Natural killer cell treated with Interleukin-12 subunit alpha and Interleukin-12 subunit beta and Interleukin-15 and Interleukin-18, amount 100 ng/mL, for 72 hours (primary cell): ENCODE results near the gene ANKRD39. TPM values are rescaled to one million over a fixed set of nuclear protein-coding genes. Genes with fewer than 3 reads are reported as not detected.
"Not testable (repeated sequence)": the region's sequence is repeated elsewhere in the genome, so short reads cannot be mapped to it uniquely, and the experiment has no call there.

Experiments used
- ATAC-seq, 2 donors: fragments of 150-1000 bp; cut with Tn5 transposase in 1 of 2; sonication (Bioruptor Pico), chemical (Tn5 transposase) in 1 of 2; 2 replicates each; pipeline ENCODE4 v1.10.0; 2021
- DNase-seq: peaks from one replicate; pipeline ENCODE4 v3.0.0; 2022; ENCODE audit warnings: low spot score
- H3K27ac Mint-ChIP-seq, 2 donors: 1 replicate in 1 of 2; 2 replicates in 1 of 2; pipeline ENCODE4 v1.8.0; 2022; ENCODE audit warnings: mixed read lengths in 2 of 2, mild to moderate bottlenecking in 1 of 2, moderate library complexity in 1 of 2
- H3K27me3 Mint-ChIP-seq, 2 donors: 1 replicate in 1 of 2; 2 replicates in 1 of 2; pipeline ENCODE4 v1.8.0; 2022; ENCODE audit warnings: mixed read lengths in 2 of 2
- H3K36me3 Mint-ChIP-seq: one replicate; pipeline ENCODE4 v1.8.0; 2022; ENCODE audit warnings: mixed read lengths
- H3K4me1 Mint-ChIP-seq, 2 donors: 1 replicate in 1 of 2; 2 replicates in 1 of 2; pipeline ENCODE4 v1.8.0; 2022; ENCODE audit warnings: low read depth in 2 of 2, mixed read lengths in 2 of 2, mild to moderate bottlenecking in 1 of 2
- H3K4me3 Mint-ChIP-seq: one replicate; pipeline ENCODE4 v1.8.0; 2022; ENCODE audit warnings: mixed read lengths
- H3K9me3 Mint-ChIP-seq: 2 replicates; pipeline ENCODE4 v1.8.0; 2022; ENCODE audit warnings: mixed read lengths
- total RNA-seq, 2 donors: library from RNA; stranded (reverse); gene quantifications; one replicate each; pipeline ENCODE4 v1.2.3, GENCODE V29; 2022

ANKRD39 gene
- total RNA-seq, 2 donors from 2014 or later: 27.8 to 41.7 TPM

DNA sequence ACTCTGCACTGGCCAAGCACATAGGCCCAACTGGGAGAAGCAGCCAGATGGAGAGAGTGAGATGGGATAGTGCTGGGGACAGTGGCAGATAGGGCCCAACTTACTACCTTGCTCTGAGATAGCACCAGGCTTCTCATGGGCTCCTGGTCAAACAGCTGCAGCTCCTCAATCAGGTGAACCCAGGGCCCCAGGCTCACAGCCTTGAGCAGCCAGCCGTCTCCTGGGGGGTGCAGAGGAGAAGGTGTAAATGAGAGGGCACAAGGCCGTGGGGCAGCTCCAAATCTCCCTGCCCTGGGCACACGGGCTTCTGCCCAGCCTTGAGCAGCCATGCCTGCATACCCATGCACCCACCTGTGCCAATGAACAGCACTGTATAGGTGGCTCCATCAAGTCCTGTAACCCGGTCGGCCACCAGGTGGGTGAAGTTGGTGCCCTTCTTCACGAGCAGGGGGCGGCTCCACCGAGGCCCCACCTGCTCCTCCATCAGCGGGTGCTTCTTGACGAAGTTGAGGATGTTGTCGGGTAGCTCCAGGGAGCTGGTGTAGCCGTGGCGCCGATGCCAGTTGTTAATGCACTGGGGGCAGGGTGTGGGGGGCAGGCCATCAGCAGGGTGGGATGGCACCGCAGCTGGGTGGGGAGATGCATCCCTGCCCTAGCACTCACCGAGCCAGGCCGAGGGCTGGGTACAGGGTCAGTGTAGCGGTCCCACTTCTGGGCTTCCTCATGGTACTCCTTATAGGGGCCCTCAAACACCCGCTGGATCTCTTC lies 5.9 kb upstream of the ANKRD39 start:
- peak overlapping the region; percentile 25 to 38 for H3K27ac Mint-ChIP-seq
- H3K27me3 Mint-ChIP-seq: no peaks in the 10 kb centered on the region
- H3K36me3 Mint-ChIP-seq: no peaks in the 10 kb centered on the region
- DNase-seq (no peak), ATAC-seq (no peak)
- peaks cover 19 to 39% of the 10 kb centered on the region in 2 donors for H3K4me1 Mint-ChIP-seq
- H3K4me3 Mint-ChIP-seq: no peak overlapping the region
- H3K9me3 Mint-ChIP-seq: no peaks in the 10 kb centered on the region

DNA sequence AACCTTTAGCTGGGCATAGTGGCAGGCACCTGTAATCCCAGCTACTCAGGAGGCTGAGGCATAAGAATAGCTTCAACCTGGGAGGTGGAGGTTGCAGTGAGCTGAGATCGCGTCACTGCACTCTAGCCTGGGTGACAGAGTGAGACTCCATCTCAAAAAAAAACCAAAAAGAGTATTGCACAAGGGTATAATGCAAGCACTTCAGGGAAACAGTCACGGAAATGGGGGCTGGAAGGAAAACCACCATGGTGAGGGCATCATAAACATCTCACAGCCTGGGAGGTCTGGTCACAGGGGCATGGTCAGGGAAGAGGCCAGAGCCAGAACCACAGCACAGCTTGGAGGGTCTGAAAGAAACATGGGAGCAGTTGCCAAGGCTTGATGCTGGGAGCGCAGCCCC lies 5.2 kb upstream of the ANKRD39 start:
- not testable (repeated sequence) for DNase-seq, H3K4me3 Mint-ChIP-seq, H3K9me3 Mint-ChIP-seq, ATAC-seq, H3K36me3 Mint-ChIP-seq, H3K27me3 Mint-ChIP-seq
- peak overlapping the region; percentile 25 to 38 for H3K27ac Mint-ChIP-seq
- H3K4me1 Mint-ChIP-seq: peaks cover 19 to 38% of the 10 kb centered on the region in 2 donors

DNA sequence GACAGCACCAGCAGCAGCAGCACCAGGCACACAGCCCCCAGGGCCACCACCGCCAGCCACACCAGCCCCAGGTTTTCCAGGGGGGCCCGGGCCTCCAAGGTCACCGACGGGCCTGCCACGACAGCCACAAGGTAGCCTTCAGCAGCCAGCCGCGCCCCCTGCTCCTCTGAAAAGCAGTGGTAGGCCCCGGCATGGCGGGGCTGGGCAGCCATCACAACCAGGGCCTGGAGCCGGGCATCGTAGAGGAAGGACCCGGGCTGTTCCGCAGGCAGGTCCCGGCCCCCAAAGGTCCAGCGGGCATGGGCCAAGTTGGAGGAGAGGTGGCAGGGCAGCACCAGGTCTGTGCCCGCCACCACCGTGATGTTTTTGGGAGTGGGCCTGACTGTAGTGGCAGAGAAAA lies 3.3 kb upstream of the ANKRD39 start:
- Mint-ChIP-seq H3K9me3 (no peaks in the 10 kb centered on the region), H3K36me3 (no peaks in the 10 kb centered on the region), H3K27ac (no peak overlapping the region), H3K4me1 (peaks cover 24 to 34% of the 10 kb centered on the region in 2 donors), H3K27me3 (no peaks in the 10 kb centered on the region), H3K4me3 (no peak overlapping the region)
- ATAC-seq (no peak), DNase-seq (no peak)

DNA sequence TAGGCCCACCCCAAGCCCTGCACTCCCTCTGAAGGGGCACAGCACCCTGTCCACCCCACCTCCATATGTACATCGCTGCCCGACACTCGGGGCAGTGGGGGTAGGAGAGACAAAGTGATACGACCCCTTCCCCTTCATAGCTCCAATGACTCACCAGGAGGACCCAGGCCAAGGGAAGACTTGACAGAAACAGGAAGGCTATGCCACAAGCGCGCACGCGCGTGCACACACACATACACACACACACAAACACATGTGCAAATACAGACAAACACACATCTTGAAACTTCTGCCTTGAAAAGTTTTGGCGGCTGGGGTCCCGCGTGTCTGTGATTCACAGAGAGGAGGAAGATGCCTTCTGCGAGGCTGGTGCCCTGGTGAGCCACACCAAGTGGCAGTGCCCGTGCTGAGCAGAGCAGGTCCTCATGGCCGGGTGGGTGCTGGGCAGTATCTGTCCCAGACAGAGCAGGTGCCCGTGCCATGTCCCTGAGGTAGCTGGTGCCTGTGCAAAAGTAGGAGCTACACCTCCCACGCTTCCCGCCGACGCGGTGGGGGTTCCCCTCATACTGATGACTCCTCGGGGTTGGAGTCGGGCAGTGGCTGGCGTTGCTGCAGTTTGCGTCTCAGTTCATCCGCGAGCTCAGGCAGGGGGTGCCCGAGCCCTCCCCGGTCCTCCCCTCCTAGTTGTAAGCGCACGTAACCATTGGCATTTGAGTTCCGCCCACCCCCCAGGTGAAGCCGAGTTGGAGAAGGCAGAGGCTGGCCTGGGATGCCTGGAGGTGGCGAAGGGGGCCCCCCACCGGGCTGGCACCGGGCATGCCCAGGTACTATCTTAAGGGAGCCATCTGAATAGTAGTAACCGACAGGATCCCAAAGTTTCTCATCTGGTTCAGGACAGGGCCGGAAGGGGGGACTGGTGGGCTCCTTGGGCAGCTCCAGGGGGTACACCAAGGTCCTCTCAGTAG lies 2.5 kb upstream of the ANKRD39 start:
- H3K4me3 Mint-ChIP-seq: no peak overlapping the region
- peak overlapping the region in 1 of 2 donors; percentile 59 for H3K27ac Mint-ChIP-seq
- no peaks in the 10 kb centered on the region for H3K27me3 Mint-ChIP-seq
- H3K36me3 Mint-ChIP-seq: no peaks in the 10 kb centered on the region
- DNase-seq (peak; percentile 38), ATAC-seq (no peak)
- peaks cover 18 to 28% of the 10 kb centered on the region in 2 donors for H3K4me1 Mint-ChIP-seq
- no peaks in the 10 kb centered on the region for H3K9me3 Mint-ChIP-seq

DNA sequence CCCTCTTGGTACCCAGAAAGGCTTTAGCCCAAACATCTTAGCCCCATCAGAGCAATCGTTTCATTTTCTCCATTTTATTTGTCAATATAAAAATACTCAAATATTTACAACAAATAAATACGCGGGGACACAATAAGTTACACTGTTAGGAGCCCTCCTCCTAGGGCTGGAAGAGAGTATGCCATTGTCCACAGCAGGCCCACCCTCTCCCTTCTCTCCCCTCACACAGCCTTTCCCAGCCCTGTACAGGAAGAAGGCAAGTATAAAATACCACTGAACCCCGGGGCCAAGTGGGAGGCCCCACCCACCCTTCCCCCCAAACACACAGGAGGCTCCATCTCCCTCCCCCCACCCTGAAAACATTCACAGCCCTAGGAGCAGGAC lies 1.9 kb upstream of the ANKRD39 start:
- ATAC-seq (no peak), DNase-seq (no peak)
- Mint-ChIP-seq H3K27ac (peak overlapping the region; percentile 21 to 59), H3K4me3 (peak overlapping the region; percentile 85), H3K9me3 (no peaks in the 10 kb centered on the region), H3K27me3 (no peaks in the 10 kb centered on the region), H3K36me3 (no peaks in the 10 kb centered on the region), H3K4me1 (peaks cover 25 to 32% of the 10 kb centered on the region in 2 donors)

DNA sequence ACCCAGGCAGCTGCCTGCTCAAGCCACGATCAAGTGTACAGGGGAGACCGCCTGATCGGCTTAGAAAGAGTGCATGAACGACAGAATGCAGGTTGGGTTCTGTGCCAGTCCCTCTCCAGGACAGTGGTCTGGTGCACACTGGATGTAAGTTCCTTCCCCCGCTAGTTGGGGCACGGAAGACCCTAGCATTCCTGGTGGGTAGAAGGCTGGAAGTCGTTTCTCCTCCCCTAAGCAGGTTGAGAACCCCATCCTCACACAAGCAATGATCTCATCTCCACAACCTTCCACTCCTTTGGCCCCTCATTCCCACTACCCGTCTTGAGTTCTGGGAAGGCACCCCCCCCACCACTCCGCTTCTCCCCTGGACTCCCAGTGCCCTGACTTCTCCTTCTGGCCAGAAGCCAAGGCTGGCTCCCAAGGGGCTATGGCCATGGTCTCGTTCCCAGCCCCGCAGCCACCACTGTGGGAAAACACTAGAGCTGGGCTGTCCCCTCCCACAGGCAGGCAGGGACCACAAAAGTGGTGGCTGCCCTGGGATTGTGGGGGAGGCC lies 1.4 kb upstream of the ANKRD39 start:
- H3K4me1 Mint-ChIP-seq: peaks cover 25 to 32% of the 10 kb centered on the region in 2 donors
- no peaks in the 10 kb centered on the region for H3K27me3 Mint-ChIP-seq
- H3K36me3 Mint-ChIP-seq: no peaks in the 10 kb centered on the region
- H3K9me3 Mint-ChIP-seq: no peaks in the 10 kb centered on the region
- DNase-seq (no peak), ATAC-seq (no peak)
- peak overlapping the region; percentile 21 to 59 for H3K27ac Mint-ChIP-seq
- H3K4me3 Mint-ChIP-seq: peak overlapping the region; percentile 85

DNA sequence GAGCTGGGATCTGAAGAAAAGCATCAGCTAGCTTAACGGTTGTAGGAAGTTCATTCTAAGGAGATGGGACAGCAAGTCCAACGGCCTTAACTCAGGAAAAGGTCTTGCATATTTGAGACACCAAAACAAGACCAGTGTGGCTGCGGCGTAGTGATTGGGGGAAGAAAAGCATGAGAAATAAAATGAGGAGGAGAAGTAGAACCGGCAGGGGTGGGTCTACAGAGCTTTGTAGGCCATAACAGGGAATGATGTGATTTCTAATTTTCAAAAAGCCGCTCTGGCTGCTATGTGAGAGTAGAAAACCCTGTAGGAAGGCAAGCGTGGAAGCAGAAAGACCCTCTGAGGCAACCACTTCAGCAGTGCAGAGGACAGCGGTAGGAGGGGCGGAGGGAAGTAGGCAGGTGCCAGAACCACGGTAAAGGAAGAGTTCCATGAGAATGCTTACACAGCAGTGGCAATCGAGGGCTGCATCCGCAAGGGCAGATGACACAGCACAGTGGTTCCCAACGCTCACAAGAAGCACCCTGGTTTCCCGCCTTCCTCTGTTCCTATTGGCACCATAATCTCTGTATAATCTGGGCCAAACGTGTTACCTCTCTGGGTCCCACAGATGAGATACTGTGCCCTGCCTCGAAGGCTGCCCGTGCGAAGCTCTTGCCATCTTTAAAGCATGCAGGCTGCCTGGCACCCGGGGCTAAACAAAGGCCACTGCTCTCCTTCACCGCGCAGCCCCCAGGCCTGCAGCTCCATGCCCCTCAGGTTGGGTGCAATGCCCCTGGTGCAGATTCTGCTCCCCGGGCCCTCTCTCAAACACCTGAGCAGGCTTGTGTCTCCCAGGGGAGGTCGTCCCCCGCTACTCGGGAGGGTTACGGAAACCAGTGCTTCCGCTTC lies 795 bp downstream of the ANKRD39 start:
- H3K9me3 Mint-ChIP-seq: no peaks in the 10 kb centered on the region
- peaks cover 13% of the 10 kb centered on the region for H3K36me3 Mint-ChIP-seq
- no peaks in the 10 kb centered on the region for H3K27me3 Mint-ChIP-seq
- H3K4me3 Mint-ChIP-seq: peak overlapping the region; percentile 85
- H3K27ac Mint-ChIP-seq: peak overlapping the region; percentile 21 to 26
- peaks cover 20 to 26% of the 10 kb centered on the region in 2 donors for H3K4me1 Mint-ChIP-seq
- DNase-seq (no peak), ATAC-seq (no peak)

DNA sequence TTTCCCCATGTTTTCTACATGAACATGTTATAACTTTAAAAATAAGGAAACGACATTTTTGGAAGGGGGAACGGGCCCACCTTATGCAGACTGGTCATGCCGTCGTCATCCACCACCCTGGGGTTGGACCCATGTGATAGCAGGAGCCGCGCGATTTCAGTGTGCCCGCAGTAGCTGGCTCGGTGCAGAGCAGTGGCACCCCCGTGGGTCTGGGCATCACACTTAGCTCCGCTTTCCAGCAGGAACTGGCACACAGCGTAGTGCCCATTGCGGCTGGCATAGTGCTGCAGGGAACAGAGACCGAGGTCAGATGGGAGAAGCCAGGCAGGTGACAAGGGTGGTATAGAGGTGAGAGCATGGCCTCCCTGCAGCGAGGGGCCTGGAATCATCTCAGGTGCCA lies 4.5 kb downstream of the ANKRD39 start:
- no peaks in the 10 kb centered on the region for H3K9me3 Mint-ChIP-seq
- peaks cover 15 to 20% of the 10 kb centered on the region in 2 donors for H3K4me1 Mint-ChIP-seq
- peaks cover 13% of the 10 kb centered on the region for H3K36me3 Mint-ChIP-seq
- H3K27me3 Mint-ChIP-seq: no peaks in the 10 kb centered on the region
- H3K4me3 Mint-ChIP-seq: no peak overlapping the region
- H3K27ac Mint-ChIP-seq: no peak overlapping the region
- ATAC-seq: no peak
- DNase-seq: no peak

DNA sequence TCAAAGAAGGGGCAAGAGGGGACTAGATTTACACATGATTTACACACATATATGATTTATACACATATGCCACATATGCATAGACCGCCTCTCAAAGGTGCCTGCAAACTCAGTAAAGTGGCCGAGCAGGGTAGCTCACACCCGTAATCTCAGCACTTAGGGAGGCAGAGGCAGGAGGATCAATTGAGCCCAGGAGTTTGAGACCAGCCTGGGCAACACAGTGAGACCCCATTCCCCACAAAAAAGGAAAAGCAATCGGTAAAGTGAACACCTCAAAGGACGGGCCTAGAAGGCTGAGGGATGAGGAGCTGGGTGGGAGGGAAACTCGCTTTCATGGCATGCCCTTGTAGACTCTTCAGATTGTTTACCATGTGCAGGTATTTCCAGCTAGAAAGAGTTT lies 5.1 kb downstream of the ANKRD39 start:
- H3K9me3 Mint-ChIP-seq: no peaks in the 10 kb centered on the region

DNA sequence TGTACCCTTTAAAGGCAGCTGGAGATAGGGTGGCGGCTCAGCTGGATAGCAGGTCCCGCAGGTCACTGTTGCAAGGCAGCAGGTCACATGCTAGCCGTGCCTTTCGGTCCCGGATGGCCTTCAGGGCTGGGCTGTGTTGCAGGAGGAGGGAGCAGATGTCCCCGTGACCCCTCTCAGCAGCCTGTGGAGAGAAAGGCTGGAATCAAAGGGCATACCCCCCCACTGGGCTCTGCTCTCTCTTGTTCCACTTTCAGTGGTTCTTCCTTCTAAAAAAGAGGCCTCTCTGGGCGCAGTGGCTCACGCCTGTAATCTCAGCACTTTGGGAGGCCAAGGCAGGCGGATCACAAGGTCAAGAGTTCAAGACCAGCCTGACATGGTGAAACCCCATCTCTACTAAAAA lies 9.6 kb downstream of the ANKRD39 start:
- ATAC-seq (no peak), DNase-seq (no peak)
- no peak overlapping the region for H3K27ac Mint-ChIP-seq
- peaks cover 0 to 2% of the 10 kb centered on the region in 2 donors for H3K4me1 Mint-ChIP-seq
- no peaks in the 10 kb centered on the region for H3K27me3 Mint-ChIP-seq
- H3K9me3 Mint-ChIP-seq: no peaks in the 10 kb centered on the region
- H3K4me3 Mint-ChIP-seq: no peak overlapping the region
- peaks cover 13% of the 10 kb centered on the region for H3K36me3 Mint-ChIP-seq

More for the DNA sequence above, 5.1 kb downstream of the ANKRD39 start:
- Mint-ChIP-seq H3K27ac (no peak overlapping the region), H3K4me1 (peaks cover 15 to 20% of the 10 kb centered on the region in 2 donors), H3K36me3 (peaks cover 13% of the 10 kb centered on the region), H3K4me3 (no peak overlapping the region), H3K27me3 (no peaks in the 10 kb centered on the region)
- ATAC-seq (no peak), DNase-seq (no peak)

DNA sequence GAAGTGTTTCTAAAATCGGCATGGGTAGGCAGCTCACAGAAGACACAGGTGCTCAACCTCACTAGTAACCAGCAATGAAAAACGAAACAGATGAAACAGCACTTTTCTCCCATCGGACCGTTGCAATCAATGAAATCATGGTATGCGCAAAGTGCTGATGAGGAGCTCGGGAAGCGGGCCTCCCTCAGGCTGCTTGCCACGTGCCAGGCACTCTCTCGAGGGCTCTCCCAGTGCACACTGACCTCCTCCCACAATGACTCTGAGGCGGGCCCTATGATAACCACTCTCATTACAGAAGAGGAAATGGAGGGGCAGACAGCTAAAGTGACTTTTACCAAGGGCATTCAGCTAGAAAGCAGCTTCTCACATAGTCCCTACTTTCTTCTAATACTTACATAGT lies 10.2 kb downstream of the ANKRD39 start:
- no peak overlapping the region for H3K27ac Mint-ChIP-seq
- DNase-seq (no peak), ATAC-seq (no peak)
- no peaks in the 10 kb centered on the region for H3K9me3 Mint-ChIP-seq
- H3K4me3 Mint-ChIP-seq: no peak overlapping the region
- peaks cover 6% of the 10 kb centered on the region for H3K36me3 Mint-ChIP-seq
- H3K27me3 Mint-ChIP-seq: no peaks in the 10 kb centered on the region
- H3K4me1 Mint-ChIP-seq: peaks cover 0 to 4% of the 10 kb centered on the region in 2 donors

DNA sequence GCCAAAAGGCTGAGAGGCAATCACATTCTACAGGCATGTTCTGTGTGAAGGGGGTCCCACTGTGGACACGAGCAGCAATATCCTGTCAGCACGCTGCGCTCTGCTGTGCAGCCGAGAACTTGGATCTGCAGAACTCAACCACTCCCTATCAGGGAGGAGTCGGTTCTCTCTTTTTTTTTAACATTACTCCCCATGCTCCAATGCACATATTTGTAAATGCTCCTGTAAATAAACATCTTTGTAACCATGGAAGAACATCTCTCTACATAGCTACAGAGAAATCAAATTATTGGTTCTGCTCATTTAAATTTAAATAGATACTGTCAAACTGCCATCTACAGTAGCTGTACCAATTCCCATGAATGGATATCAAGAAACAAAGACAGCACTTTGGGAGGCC lies 11.0 kb downstream of the ANKRD39 start:
- Mint-ChIP-seq H3K4me3 (no peak overlapping the region), H3K27ac (no peak overlapping the region), H3K36me3 (no peaks in the 10 kb centered on the region), H3K4me1 (peaks cover 0 to 4% of the 10 kb centered on the region in 2 donors), H3K27me3 (no peaks in the 10 kb centered on the region), H3K9me3 (no peaks in the 10 kb centered on the region)
- no peak for DNase-seq
- no peak for ATAC-seq

DNA sequence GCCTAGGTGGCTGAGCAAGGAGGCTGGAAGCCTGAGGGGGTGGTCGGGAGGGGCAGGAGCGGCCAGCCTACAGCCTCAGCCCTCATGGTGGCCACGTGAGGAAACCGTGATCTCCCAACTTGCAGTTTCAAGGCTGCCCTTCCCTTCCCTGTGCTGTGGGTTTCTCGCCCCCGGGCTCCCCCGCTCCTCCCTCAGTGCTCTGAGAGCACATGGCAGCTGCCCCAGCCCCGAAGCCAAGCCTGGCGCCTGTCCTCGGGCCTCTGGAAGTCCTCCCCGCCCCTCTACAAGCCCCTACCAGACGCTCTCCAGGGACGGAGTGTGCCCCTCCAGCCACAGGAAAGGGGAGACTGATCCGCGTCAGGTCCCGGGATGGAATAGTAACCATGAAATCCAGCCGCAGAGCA lies 13.4 kb downstream of the ANKRD39 start:
- H3K9me3 Mint-ChIP-seq: no peaks in the 10 kb centered on the region

More for the DNA sequence above, 13.4 kb downstream of the ANKRD39 start:
- Mint-ChIP-seq H3K27ac (no peak overlapping the region), H3K36me3 (no peaks in the 10 kb centered on the region), H3K4me3 (no peak overlapping the region), H3K27me3 (no peaks in the 10 kb centered on the region), H3K4me1 (peaks cover 0 to 7% of the 10 kb centered on the region in 2 donors)
- DNase-seq: no peak
- no peak for ATAC-seq
